ENCODE measurements around the gene BCAR1.

DNA sequence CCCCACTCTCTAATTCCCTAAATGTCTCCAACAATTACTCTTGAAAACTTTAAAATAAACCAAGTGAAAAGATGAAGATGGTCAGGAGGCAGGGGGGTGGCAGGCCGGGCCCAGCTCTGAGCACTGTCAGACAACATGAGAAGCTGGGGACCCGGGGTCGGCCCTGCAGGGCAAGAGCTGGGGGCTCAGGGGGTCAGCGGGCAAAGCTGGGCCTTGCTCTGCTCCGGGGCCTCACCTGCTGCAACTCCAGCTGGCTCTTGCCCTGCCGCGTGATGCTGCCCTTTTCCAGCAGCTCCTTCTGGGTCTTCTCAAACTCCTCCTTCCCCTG lies 17.8 kb downstream of the BCAR1 start:
- TF ChIP-seq, protein P1, sequence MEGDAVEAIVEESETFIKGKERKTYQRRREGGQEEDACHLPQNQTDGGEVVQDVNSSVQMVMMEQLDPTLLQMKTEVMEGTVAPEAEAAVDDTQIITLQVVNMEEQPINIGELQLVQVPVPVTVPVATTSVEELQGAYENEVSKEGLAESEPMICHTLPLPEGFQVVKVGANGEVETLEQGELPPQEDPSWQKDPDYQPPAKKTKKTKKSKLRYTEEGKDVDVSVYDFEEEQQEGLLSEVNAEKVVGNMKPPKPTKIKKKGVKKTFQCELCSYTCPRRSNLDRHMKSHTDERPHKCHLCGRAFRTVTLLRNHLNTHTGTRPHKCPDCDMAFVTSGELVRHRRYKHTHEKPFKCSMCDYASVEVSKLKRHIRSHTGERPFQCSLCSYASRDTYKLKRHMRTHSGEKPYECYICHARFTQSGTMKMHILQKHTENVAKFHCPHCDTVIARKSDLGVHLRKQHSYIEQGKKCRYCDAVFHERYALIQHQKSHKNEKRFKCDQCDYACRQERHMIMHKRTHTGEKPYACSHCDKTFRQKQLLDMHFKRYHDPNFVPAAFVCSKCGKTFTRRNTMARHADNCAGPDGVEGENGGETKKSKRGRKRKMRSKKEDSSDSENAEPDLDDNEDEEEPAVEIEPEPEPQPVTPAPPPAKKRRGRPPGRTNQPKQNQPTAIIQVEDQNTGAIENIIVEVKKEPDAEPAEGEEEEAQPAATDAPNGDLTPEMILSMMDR (IDR thresholded peaks at IDR 0.05; ENCODE audit: poor library complexity, severe bottlenecking) = no peak
- TF ChIP-seq EZH2 (IDR thresholded peaks at IDR 0.05; ENCODE audit: borderline replicate concordance, insufficient read depth, low read length, poor library complexity, severe bottlenecking) (no peak), TAF1 (IDR thresholded peaks at IDR 0.05; ENCODE audit: low read depth) (no peak), POLR2AphosphoS5 (IDR thresholded peaks at IDR 0.05) (no peak), SMC3 (conservative IDR thresholded peaks at IDR 0.05; ENCODE audit: poor library complexity) (no peak), RAD21 (conservative IDR thresholded peaks at IDR 0.05) (no peak), EP300 (conservative IDR thresholded peaks at IDR 0.05; ENCODE audit: poor library complexity, severe bottlenecking) (no peak)

Measured in neural cell (in vitro differentiated cells).